PFSK-1 (cell line): ENCODE measurements around the gene RARRES1.

Experiments used
- FOXP2 ChIP-seq: optimal IDR thresholded peaks from 2 replicates; pipeline ENCODE3; 2011; ENCODE audit warnings: borderline replicate concordance, control low read depth, inconsistent platforms; ENCODE audit not compliant: insufficient read depth; ENCODE audit errors: extremely low read length, extremely low read depth
- POLR2AphosphoS5 ChIP-seq: IDR thresholded peaks from 2 replicates; pipeline ENCODE4 v1.6.1; 2012; ENCODE audit warnings: low read depth, mild to moderate bottlenecking, control low read depth, low read length, moderate library complexity
- SIN3A ChIP-seq: IDR thresholded peaks from 2 replicates; pipeline ENCODE4 v1.6.1; 2012; ENCODE audit warnings: mild to moderate bottlenecking, low read length, moderate library complexity, borderline replicate concordance; ENCODE audit not compliant: insufficient read depth
- TAF1 ChIP-seq: IDR thresholded peaks from 2 replicates; pipeline ENCODE4 v1.6.1; 2012; ENCODE audit warnings: low read length, control low read depth, borderline replicate concordance; ENCODE audit not compliant: insufficient read depth
- TF ChIP-seq, protein P1 (sequence below), 2 experiments: IDR thresholded peaks; 2 replicates each; pipeline versions ENCODE4 v1.6.1 to v1.8.0; 2011 to 2012; ENCODE audit warnings: low read depth in 2 of 2, low read length in 2 of 2, control low read depth in 1 of 2, inconsistent platforms in 1 of 2, mild to moderate bottlenecking in 1 of 2, moderate library complexity in 1 of 2; ENCODE audit not compliant: insufficient read depth in 1 of 2

Gene RARRES1

DNA sequence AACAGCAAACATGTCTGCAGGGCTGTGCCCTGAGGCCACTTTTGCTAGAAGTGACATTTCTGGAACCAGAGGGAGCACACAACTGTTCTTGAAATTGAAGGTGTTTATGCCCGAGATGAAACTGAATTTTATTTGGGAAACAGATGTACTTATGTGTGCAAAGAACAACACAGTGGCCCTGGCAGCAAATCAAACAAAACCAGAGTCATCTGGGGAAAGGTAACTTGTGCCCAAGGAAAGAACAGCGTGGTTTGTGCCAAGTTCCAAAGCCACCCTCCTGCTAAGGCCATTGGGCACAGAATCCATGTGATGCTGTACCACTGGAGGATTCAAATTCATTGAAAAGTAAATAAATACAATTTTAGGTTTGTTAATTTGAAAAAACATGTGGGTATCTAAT lies 31.2 kb upstream of the RARRES1 start:
- TF ChIP-seq POLR2AphosphoS5 (no peak), TAF1 (no peak), FOXP2 (no peak), SIN3A (no peak)
- TF ChIP-seq, protein P1, sequence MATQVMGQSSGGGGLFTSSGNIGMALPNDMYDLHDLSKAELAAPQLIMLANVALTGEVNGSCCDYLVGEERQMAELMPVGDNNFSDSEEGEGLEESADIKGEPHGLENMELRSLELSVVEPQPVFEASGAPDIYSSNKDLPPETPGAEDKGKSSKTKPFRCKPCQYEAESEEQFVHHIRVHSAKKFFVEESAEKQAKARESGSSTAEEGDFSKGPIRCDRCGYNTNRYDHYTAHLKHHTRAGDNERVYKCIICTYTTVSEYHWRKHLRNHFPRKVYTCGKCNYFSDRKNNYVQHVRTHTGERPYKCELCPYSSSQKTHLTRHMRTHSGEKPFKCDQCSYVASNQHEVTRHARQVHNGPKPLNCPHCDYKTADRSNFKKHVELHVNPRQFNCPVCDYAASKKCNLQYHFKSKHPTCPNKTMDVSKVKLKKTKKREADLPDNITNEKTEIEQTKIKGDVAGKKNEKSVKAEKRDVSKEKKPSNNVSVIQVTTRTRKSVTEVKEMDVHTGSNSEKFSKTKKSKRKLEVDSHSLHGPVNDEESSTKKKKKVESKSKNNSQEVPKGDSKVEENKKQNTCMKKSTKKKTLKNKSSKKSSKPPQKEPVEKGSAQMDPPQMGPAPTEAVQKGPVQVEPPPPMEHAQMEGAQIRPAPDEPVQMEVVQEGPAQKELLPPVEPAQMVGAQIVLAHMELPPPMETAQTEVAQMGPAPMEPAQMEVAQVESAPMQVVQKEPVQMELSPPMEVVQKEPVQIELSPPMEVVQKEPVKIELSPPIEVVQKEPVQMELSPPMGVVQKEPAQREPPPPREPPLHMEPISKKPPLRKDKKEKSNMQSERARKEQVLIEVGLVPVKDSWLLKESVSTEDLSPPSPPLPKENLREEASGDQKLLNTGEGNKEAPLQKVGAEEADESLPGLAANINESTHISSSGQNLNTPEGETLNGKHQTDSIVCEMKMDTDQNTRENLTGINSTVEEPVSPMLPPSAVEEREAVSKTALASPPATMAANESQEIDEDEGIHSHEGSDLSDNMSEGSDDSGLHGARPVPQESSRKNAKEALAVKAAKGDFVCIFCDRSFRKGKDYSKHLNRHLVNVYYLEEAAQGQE (IDR thresholded peaks at IDR 0.05; ENCODE audit: insufficient read depth in 1 of 2, low read depth in 2 of 2, low read length in 2 of 2) = no peak

DNA sequence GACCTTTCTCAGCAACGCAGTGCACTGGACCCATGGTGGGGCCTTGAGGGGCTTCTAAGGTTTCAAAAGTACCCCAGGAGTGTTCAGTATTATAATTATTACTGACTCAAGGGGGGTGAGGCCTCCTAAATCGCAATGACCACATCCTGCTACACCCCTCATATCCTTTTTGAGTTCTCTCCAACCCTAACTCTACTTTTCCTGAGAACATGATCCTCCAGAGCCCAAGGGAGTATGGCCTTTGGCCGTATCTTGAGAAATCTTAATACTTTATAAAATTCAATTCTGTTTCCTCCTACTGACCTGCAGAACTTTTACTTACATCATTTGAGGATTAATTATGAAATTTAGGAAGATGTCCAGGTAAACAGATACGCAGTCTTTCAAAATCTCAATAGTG lies 30.4 kb upstream of the RARRES1 start:
- TF ChIP-seq FOXP2 (no peak), TAF1 (no peak), SIN3A (no peak), POLR2AphosphoS5 (no peak)
- TF ChIP-seq, protein P1 (IDR thresholded peaks at IDR 0.05; ENCODE audit: insufficient read depth in 1 of 2, low read depth in 2 of 2, low read length in 2 of 2) = no peak

DNA sequence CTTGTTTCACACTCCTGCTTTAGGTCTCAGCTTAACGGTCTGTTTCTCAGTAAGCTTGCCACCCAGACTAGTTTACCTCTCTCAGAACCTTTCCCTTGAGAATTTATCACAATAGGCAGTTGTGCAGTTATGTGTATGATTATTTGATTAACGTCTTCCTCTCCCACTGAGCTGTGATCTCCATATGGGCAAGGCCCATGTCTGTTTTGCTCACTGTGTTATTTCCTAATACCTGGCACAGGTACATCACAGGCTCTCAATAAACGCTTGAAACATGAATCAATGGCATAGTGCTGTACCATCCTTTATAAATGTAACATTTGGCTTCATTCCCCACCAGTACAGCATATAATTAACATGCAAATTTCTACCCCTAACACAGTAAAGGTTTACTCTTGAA lies 29.1 kb upstream of the RARRES1 start:
- TF ChIP-seq FOXP2 = no peak
- TF ChIP-seq, protein P1 (IDR thresholded peaks at IDR 0.05; ENCODE audit: insufficient read depth in 1 of 2, low read depth in 2 of 2, low read length in 2 of 2) = no peak
- no peak for TF ChIP-seq TAF1
- no peak for TF ChIP-seq POLR2AphosphoS5
- no peak for TF ChIP-seq SIN3A

DNA sequence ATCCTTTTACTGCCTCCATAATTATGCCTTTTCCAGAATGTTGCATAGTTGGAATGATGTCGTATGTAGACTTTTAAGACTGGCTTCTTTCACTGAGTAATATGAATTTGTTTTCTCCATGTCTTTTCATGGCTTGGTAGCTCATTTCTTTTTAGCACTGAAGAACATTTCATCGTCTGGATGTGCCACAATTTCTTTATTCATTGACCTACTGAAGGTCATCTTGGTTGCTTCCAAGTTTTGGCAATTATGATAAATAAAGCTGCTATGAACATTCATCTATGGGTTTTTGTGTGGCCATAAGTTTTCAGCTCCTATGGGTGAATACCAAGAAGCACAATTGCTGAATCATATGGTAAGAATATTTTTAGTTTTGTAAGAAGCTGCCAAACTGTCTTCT lies 23.2 kb upstream of the RARRES1 start:
- TF ChIP-seq SIN3A (no peak), POLR2AphosphoS5 (no peak), TAF1 (no peak), FOXP2 (no peak)
- TF ChIP-seq, protein P1 (IDR thresholded peaks at IDR 0.05; ENCODE audit: insufficient read depth in 1 of 2, low read depth in 2 of 2, low read length in 2 of 2) = no peak

DNA sequence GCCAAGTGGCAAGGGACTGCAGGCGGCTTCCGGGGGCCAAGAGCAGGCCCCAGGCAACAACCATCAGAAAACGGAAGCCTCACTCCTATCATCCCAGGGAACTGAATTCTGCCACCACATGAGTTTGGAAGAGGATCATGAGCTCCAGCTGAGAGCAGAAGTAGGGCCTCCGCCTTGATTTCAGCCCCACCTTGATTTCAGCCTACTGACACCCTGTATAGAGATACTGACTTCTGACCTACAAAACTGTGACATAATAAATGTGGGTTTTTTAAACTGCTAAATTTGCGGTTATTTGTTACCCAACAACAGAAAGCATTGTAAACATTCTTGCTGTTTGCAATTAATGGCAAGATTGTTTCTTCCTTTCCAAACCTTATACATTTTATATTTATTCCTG lies 21.6 kb upstream of the RARRES1 start:
- TF ChIP-seq FOXP2 (no peak), POLR2AphosphoS5 (no peak), TAF1 (no peak), SIN3A (no peak)
- TF ChIP-seq, protein P1 (IDR thresholded peaks at IDR 0.05; ENCODE audit: insufficient read depth in 1 of 2, low read depth in 2 of 2, low read length in 2 of 2) = no peak
